Measurements from ENCODE around the gene TTC27.
"Not testable (repeated sequence)": the region's sequence is repeated elsewhere in the genome, so short reads cannot be mapped to it uniquely, and the experiment has no call there.

The TTC27 gene

DNA sequence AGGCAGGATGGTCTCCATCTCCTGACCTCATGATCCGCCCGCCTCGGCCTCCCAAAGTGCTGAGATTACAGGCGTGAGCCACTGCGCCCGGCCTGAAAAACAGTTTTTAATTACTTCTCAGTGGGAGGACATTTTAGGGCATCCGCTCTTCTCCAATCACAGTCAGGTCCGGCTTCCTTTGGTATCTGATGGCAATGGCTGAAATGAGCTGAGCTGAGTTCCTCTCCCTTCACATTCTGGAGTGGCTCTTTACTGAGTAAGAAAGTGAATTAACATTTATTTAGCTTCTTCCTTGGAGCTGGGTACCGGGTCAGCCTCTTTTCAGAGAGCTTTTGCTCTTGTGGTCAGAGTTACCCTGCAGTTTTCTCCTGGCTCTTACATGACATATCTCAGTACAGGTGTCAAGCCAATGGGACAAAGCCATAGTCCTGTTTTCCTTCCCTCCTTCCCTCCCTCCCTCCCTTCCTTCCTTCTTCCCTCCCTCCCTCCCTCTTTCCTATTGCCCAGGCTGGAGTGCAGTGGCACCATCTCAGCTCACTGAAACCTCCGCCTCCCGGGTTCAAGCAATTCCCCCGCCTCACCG, 1.1 kb upstream of the TTC27 start:
- Histone ChIP-seq H3K9ac (ENCODE audit: low read depth, low read length) (no peak overlapping the region), H3K27me3 (ENCODE audit: control insufficient read depth, insufficient read depth, low read length) (no peaks in the 10 kb centered on the region), H3K27ac (ENCODE audit: low read depth, low read length) (peak overlapping the region; percentile 79), H3K4me1 (ENCODE audit: control insufficient read depth, insufficient read depth, low read length) (no peaks in the 10 kb centered on the region), H3K9me3 (ENCODE audit: control insufficient read depth, insufficient read depth, low read length) (no peaks in the 10 kb centered on the region), H3K36me3 (ENCODE audit: control insufficient read depth, insufficient read depth, low read length) (peaks cover 17% of the 10 kb centered on the region; the same call in 1 of the 2 replicates), H3K4me3 (ENCODE audit: low read depth, low read length) (peak overlapping the region; percentile 92)

DNA sequence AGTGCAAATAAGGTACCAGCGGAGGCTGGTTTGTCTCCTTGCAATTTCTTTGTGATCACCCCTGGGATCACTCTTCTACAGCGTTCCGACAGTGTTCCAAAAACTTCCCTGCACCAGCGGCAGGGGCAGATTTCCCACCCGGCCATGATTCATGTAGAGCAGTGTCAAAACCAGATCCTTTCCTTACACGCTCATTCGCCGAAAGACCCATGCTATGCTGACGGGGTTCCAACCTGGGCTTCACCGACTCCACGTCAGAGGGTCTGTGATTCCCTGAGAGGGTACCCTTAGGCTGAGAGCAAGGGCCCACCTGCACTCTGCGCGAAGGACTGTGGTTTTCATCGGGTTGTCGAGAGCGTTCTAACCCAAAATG, 423 bp upstream of the TTC27 start:
- Histone ChIP-seq H3K27ac (ENCODE audit: low read depth, low read length) (peak overlapping the region; percentile 79), H3K4me3 (ENCODE audit: low read depth, low read length) (peak overlapping the region; percentile 92), H3K27me3 (ENCODE audit: control insufficient read depth, insufficient read depth, low read length) (no peaks in the 10 kb centered on the region), H3K9ac (ENCODE audit: low read depth, low read length) (peak overlapping the region; percentile 68), H3K9me3 (ENCODE audit: control insufficient read depth, insufficient read depth, low read length) (no peaks in the 10 kb centered on the region), H3K36me3 (ENCODE audit: control insufficient read depth, insufficient read depth, low read length) (peaks cover 16% of the 10 kb centered on the region), H3K4me1 (ENCODE audit: control insufficient read depth, insufficient read depth, low read length) (no peaks in the 10 kb centered on the region)

DNA sequence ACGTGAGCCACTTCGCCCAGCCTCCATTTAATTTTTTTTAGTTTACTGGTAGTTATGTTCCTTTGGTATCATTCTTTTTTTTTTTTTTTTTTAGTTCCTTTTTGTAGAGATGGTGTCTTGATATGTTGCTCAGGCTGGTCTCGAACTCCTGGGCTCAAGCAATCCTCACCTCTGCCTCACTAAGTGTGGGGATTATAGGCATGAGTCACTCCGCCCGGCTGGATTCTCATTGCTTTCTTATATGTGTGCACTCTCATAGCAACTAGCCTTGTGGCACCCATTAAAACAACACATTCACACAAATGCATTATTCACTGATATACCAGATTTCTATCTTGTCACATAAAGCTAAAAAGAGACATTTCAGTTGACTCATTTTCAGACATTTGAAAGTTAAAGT, 4.2 kb downstream of the TTC27 start:
- Histone ChIP-seq H3K9ac (ENCODE audit: low read depth, low read length) (no peak overlapping the region), H3K4me1 (ENCODE audit: control insufficient read depth, insufficient read depth, low read length) (no peaks in the 10 kb centered on the region), H3K9me3 (ENCODE audit: control insufficient read depth, insufficient read depth, low read length) (no peaks in the 10 kb centered on the region), H3K27me3 (ENCODE audit: control insufficient read depth, insufficient read depth, low read length) (no peaks in the 10 kb centered on the region), H3K4me3 (ENCODE audit: low read depth, low read length) (no peak overlapping the region), H3K36me3 (ENCODE audit: control insufficient read depth, insufficient read depth, low read length) (peaks cover 53% of the 10 kb centered on the region), H3K27ac (ENCODE audit: low read depth, low read length) (no peak overlapping the region)

DNA sequence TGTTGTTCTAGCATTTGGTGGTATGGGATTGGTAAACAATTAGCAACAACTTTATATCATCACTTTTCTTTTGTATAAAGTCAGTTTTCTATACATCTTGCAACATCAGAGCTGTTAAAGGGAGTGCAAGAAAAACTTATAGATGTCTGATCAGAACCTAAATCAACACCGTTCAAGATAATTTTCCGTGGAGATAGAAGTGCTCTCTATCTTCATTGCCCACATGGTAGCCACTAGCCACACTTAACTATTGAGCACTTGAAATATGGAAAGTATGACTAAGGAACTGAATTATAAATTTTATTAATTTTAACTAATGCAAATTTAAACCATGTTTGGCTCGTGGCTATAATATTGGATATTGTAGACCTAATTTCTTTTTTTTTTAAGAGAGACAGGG, 5.2 kb downstream of the TTC27 start:
- no peak overlapping the region for H3K4me3 ChIP-seq (ENCODE audit: low read depth, low read length)
- H3K4me1 ChIP-seq (ENCODE audit: control insufficient read depth, insufficient read depth, low read length): no peaks in the 10 kb centered on the region
- peaks cover 59% of the 10 kb centered on the region for H3K36me3 ChIP-seq (ENCODE audit: control insufficient read depth, insufficient read depth, low read length)
- H3K9ac ChIP-seq (ENCODE audit: low read depth, low read length): no peak overlapping the region
- no peaks in the 10 kb centered on the region for H3K27me3 ChIP-seq (ENCODE audit: control insufficient read depth, insufficient read depth, low read length)
- no peak overlapping the region for H3K27ac ChIP-seq (ENCODE audit: low read depth, low read length)
- no peaks in the 10 kb centered on the region for H3K9me3 ChIP-seq (ENCODE audit: control insufficient read depth, insufficient read depth, low read length)

DNA sequence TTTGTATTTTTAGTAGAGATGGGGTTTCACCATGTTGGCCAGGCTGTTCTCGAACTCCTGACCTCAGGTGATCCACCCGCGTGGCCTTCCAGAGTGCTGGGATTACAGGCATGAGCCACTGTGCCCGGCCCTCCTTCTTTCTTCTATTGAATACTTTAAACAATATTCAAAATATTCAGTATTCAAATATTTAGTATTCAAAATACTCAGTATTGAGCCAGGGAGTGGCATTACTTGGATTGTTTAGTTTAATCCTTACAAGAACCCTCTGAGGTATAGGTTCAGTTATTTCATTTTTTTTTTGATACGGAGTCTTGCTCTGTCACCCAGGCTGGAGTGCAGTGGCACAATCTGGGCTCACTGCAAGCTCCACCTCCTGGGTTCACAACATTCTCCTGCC, 10.7 kb downstream of the TTC27 start:
- H3K4me3 ChIP-seq (ENCODE audit: low read depth, low read length); H3K9me3 ChIP-seq (ENCODE audit: control insufficient read depth, insufficient read depth, low read length); H3K4me1 ChIP-seq (ENCODE audit: control insufficient read depth, insufficient read depth, low read length); H3K27ac ChIP-seq (ENCODE audit: low read depth, low read length); H3K27me3 ChIP-seq (ENCODE audit: control insufficient read depth, insufficient read depth, low read length); H3K9ac ChIP-seq (ENCODE audit: low read depth, low read length): not testable (repeated sequence)
- peaks cover 66% of the 10 kb centered on the region for H3K36me3 ChIP-seq (ENCODE audit: control insufficient read depth, insufficient read depth, low read length)

DNA sequence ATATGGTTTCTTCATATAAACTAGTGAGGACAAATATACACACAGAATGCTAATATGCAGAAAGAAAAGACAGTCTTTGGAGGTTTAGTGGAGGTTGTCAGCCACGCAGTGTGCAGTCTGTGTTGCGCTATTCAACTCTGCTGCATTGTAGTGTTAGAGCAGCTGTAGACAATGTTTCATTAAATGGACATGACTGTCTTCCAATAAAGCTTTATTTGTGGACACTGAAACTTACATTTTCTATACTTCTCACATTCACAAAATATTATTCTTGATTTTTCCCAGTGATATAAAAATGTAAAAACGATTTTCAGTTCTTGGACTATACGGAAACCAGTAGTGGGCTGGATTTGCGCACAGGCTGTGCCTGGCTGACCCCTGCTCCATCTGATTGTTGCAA, 13.3 kb downstream of the TTC27 start:
- no peak overlapping the region for H3K4me3 ChIP-seq (ENCODE audit: low read depth, low read length)
- H3K27ac ChIP-seq (ENCODE audit: low read depth, low read length): no peak overlapping the region
- H3K9ac ChIP-seq (ENCODE audit: low read depth, low read length): no peak overlapping the region
- H3K27me3 ChIP-seq (ENCODE audit: control insufficient read depth, insufficient read depth, low read length): no peaks in the 10 kb centered on the region
- H3K9me3 ChIP-seq (ENCODE audit: control insufficient read depth, insufficient read depth, low read length): no peaks in the 10 kb centered on the region
- no peaks in the 10 kb centered on the region for H3K4me1 ChIP-seq (ENCODE audit: control insufficient read depth, insufficient read depth, low read length)
- H3K36me3 ChIP-seq (ENCODE audit: control insufficient read depth, insufficient read depth, low read length): peaks cover 51% of the 10 kb centered on the region

DNA sequence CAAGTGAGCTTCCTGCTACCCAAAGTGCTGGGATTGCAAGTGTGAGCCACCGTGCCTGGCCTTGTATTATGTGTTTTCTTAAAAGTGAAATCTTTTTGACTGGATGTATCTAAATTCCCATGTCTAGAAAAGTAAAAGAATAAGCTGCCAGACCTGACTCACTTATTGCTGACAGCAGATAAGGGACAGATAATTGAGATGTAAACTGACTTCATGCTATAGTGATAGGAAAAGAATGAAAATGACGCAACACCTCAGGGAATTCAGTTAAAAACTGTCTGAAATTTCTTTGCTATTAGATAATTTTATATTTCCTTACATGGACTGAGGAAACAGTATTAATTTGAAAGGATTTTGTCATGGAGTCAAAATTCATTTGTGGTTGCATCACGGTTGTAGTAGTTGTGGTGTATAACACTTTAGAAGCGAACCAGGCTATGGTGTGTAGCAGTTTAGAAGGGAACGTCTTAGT, 19.4 kb downstream of the TTC27 start:
- no peak overlapping the region for H3K4me3 ChIP-seq (ENCODE audit: low read depth, low read length)
- H3K27me3 ChIP-seq (ENCODE audit: control insufficient read depth, insufficient read depth, low read length): no peaks in the 10 kb centered on the region
- H3K9me3 ChIP-seq (ENCODE audit: control insufficient read depth, insufficient read depth, low read length): no peaks in the 10 kb centered on the region
- peaks cover 27% of the 10 kb centered on the region for H3K36me3 ChIP-seq (ENCODE audit: control insufficient read depth, insufficient read depth, low read length)
- H3K27ac ChIP-seq (ENCODE audit: low read depth, low read length): no peak overlapping the region
- no peak overlapping the region for H3K9ac ChIP-seq (ENCODE audit: low read depth, low read length)
- H3K4me1 ChIP-seq (ENCODE audit: control insufficient read depth, insufficient read depth, low read length): no peaks in the 10 kb centered on the region

DNA sequence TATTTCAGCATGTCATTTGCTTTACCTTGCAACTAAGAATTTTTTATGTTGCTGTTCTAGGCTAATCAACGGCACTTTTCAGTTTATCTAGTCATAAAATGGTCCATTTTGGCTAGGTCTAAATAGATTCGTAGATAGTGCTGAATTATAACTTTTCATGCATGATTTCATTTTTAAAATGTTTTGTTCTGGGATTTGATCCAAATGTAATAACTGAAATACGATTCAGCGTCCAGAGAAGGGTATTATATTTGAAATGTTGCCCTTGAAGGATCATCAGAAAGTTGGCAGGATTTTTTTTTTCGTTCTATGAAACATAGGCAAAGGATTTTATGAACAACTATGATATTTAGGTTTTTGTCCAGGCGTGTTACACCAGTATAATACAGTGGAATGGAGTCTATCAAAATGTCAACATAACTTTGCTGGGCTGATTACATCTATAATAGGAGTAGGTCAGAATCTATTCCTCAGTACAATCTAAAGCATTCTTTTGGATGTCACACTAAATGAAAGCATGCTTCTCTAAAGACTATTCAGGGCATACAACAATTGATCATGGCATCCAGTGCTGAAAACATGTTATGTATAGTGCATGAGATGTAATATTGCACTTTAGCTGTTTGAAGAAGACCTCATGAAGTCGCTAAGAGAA, 24.8 kb downstream of the TTC27 start:
- Histone ChIP-seq H3K9ac (ENCODE audit: low read depth, low read length) (no peak overlapping the region), H3K9me3 (ENCODE audit: control insufficient read depth, insufficient read depth, low read length) (no peaks in the 10 kb centered on the region), H3K27me3 (ENCODE audit: control insufficient read depth, insufficient read depth, low read length) (no peaks in the 10 kb centered on the region), H3K4me1 (ENCODE audit: control insufficient read depth, insufficient read depth, low read length) (no peaks in the 10 kb centered on the region), H3K4me3 (ENCODE audit: low read depth, low read length) (no peak overlapping the region), H3K27ac (ENCODE audit: low read depth, low read length) (no peak overlapping the region), H3K36me3 (ENCODE audit: control insufficient read depth, insufficient read depth, low read length) (peaks cover 16% of the 10 kb centered on the region)

DNA sequence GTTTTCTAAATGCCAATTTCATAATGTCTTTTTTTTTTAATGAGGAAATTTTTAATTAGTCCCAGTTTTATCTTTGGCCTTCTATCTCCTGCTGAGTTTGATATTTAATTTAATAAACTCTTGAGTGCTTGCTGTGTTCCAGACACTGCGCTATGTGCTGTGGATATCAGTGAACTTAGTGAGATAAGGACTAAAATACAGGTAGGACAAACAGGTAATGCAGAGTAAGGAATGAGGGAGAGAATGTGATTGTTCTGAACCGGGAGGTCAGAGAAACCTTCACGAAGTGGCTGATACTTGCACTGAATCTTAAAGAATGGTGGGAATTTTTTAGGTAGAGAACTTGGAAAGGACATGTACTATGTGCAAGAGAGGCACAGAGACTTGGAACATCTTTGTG, 28.2 kb downstream of the TTC27 start:
- Histone ChIP-seq H3K9me3 (ENCODE audit: control insufficient read depth, insufficient read depth, low read length) (no peaks in the 10 kb centered on the region), H3K4me1 (ENCODE audit: control insufficient read depth, insufficient read depth, low read length) (no peaks in the 10 kb centered on the region), H3K27me3 (ENCODE audit: control insufficient read depth, insufficient read depth, low read length) (no peaks in the 10 kb centered on the region), H3K36me3 (ENCODE audit: control insufficient read depth, insufficient read depth, low read length) (peaks cover 3% of the 10 kb centered on the region), H3K27ac (ENCODE audit: low read depth, low read length) (no peak overlapping the region), H3K4me3 (ENCODE audit: low read depth, low read length) (no peak overlapping the region), H3K9ac (ENCODE audit: low read depth, low read length) (no peak overlapping the region)

DNA sequence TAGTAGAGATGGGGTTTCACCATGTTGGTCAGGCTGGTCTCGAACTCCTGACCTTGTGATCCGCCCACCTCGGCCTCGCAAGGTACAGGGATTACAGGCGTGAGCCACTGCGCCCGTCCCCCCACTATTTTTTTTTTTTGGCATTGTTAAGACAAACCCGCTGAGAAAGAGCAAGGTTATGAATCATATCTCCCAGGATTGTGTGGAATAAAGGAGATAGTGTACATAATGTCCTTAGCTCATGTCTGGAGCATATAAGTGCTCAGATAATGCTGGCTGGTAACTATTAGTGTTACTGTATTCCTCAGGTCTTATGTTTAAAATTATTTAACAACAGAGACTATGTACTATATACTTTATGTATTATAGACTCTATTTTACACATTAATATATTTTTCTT, 36.0 kb downstream of the TTC27 start:
- no peaks in the 10 kb centered on the region for H3K9me3 ChIP-seq (ENCODE audit: control insufficient read depth, insufficient read depth, low read length)
- no peaks in the 10 kb centered on the region for H3K4me1 ChIP-seq (ENCODE audit: control insufficient read depth, insufficient read depth, low read length)
- no peak overlapping the region for H3K4me3 ChIP-seq (ENCODE audit: low read depth, low read length)
- H3K27me3 ChIP-seq (ENCODE audit: control insufficient read depth, insufficient read depth, low read length): no peaks in the 10 kb centered on the region
- H3K36me3 ChIP-seq (ENCODE audit: control insufficient read depth, insufficient read depth, low read length): peaks cover 10% of the 10 kb centered on the region; the same call in 1 of the 2 replicates
- H3K27ac ChIP-seq (ENCODE audit: low read depth, low read length): no peak overlapping the region
- H3K9ac ChIP-seq (ENCODE audit: low read depth, low read length): no peak overlapping the region

DNA sequence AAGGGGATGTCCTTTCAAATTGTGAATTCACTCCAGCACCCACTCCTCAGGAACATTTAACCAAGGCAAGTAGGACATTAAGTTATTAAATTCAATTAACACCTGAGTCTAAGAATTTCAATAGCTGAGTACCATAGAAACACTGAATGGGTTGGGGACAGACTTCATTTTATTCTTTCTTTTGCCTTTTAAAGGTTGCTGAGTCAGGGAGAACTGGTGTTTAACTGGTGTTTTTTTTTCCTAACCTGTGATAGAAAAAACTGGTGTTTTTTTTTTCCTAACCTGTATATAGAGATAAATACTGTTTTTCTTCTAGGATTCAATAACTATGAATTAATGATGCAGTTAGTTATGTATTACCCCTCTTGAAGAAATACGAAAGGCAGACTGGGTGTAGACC, 38.9 kb downstream of the TTC27 start:
- Histone ChIP-seq H3K9ac (ENCODE audit: low read depth, low read length) (no peak overlapping the region), H3K27ac (ENCODE audit: low read depth, low read length) (no peak overlapping the region), H3K9me3 (ENCODE audit: control insufficient read depth, insufficient read depth, low read length) (no peaks in the 10 kb centered on the region), H3K4me3 (ENCODE audit: low read depth, low read length) (no peak overlapping the region), H3K4me1 (ENCODE audit: control insufficient read depth, insufficient read depth, low read length) (no peaks in the 10 kb centered on the region), H3K27me3 (ENCODE audit: control insufficient read depth, insufficient read depth, low read length) (no peaks in the 10 kb centered on the region), H3K36me3 (ENCODE audit: control insufficient read depth, insufficient read depth, low read length) (peaks cover 10% of the 10 kb centered on the region; the same call in 1 of the 2 replicates)

All from HUES48 (cell line).